Coronary artery (tissue), 2 donors: ENCODE measurements around the gene GRB2.

Experiments
- DNase-seq: peaks from one replicate; pipeline ENCODE4 v3.0.0-alpha.2; 2017; ENCODE audit warnings: low spot score
- H3K27ac ChIP-seq, 2 donors: fragments of 200-600 bp; sonication (generic); one replicate each; pipeline ENCODE4 v1.5.1; 2016 to 2019
- H3K4me3 ChIP-seq: fragments of 200-600 bp; sonication (generic); 2 replicates; pipeline ENCODE4 v1.5.1; 2016; ENCODE audit warnings: mild to moderate bottlenecking, moderate library complexity
- CTCF ChIP-seq: fragments of 200-600 bp; sonication (generic); IDR thresholded peaks from one replicate; pipeline ENCODE4 v1.5.1; 2019; ENCODE audit warnings: antibody characterized with exemption

Gene GRB2

GRCh38 chr17:75331671-75332070 is 73.8 kb downstream of the GRB2 start:
- no peak for DNase-seq
- TF ChIP-seq CTCF = no peak
- Histone ChIP-seq H3K4me3 (no peak overlapping the region), H3K27ac (no peak overlapping the region)

- TF ChIP-seq CTCF = no peak
- Histone ChIP-seq H3K4me3 (no peak overlapping the region), H3K27ac (no peak overlapping the region)
- DNase-seq = no peak
These were observed 77.7 kb downstream of the GRB2 start for GRCh38 chr17:75327757-75328156.

GRCh38 chr17:75326226-75326848 is 79.1 kb downstream of the GRB2 start:
- H3K27ac ChIP-seq = peak overlapping the region in 1 of 2 donors; percentile 48
- no peak for TF ChIP-seq CTCF
- no peak for DNase-seq
- H3K4me3 ChIP-seq = no peak overlapping the region

GRCh38 chr17:75325827-75326225 is 79.7 kb downstream of the GRB2 start:
- Histone ChIP-seq H3K27ac (peak overlapping the region in 1 of 2 donors; percentile 48), H3K4me3 (no peak overlapping the region)
- TF ChIP-seq CTCF = no peak
- DNase-seq = no peak

GRCh38 chr17:75325348-75325747 is 80.1 kb downstream of the GRB2 start:
- DNase-seq = no peak
- Histone ChIP-seq H3K27ac (peak overlapping the region in 1 of 2 donors; percentile 48), H3K4me3 (no peak overlapping the region)
- no peak for TF ChIP-seq CTCF

- Histone ChIP-seq H3K4me3 (no peak overlapping the region), H3K27ac (no peak overlapping the region)
- TF ChIP-seq CTCF = no peak
- DNase-seq = no peak
These were observed 84.0 kb downstream of the GRB2 start for GRCh38 chr17:75321506-75321905.

GRCh38 chr17:75319904-75320691 is 85.4 kb downstream of the GRB2 start:
- no peak overlapping the region for H3K4me3 ChIP-seq
- no peak for TF ChIP-seq CTCF
- DNase-seq = no peak
- no peak overlapping the region for H3K27ac ChIP-seq
